Fibroblast of mammary gland (primary cell): ENCODE measurements around the gene CDYL.
A peak's percentile ranks its signal among the peaks of the same experiment; 100 is the strongest.

Source experiments
- DNase-seq: peaks from one replicate; pipeline ENCODE4 v3.0.0-alpha.2; 2010; ENCODE audit warnings: low read depth
- H3K4me3 ChIP-seq: 2 replicates; pipeline ENCODE4 v1.5.1; 2011; ENCODE audit warnings: low read depth, mild to moderate bottlenecking, low read length, moderate library complexity; ENCODE audit not compliant: control insufficient read depth
- CTCF ChIP-seq: conservative IDR thresholded peaks from 2 replicates; pipeline ENCODE4 v1.5.1; 2011; ENCODE audit warnings: low read depth, low read length, inconsistent platforms; ENCODE audit not compliant: control insufficient read depth, insufficient read depth

Gene CDYL

GRCh38 chr6:4973415-4973814 is 197.2 kb downstream of the CDYL start:
- DNase-seq: no peak
- no peak for TF ChIP-seq CTCF
- no peak overlapping the region for H3K4me3 ChIP-seq

- TF ChIP-seq CTCF: no peak
- no peak overlapping the region for H3K4me3 ChIP-seq
- peak; percentile 57 for DNase-seq
Observed at GRCh38 chr6:4973982-4974745, 198.0 kb downstream of the CDYL start.

- H3K4me3 ChIP-seq: no peak overlapping the region
- TF ChIP-seq CTCF: no peak
- no peak for DNase-seq
Observed at GRCh38 chr6:4974962-4975361, 198.8 kb downstream of the CDYL start.

- no peak overlapping the region for H3K4me3 ChIP-seq
- no peak for TF ChIP-seq CTCF
- no peak for DNase-seq
Observed at GRCh38 chr6:4975506-4975905, 199.3 kb downstream of the CDYL start.

GRCh38 chr6:4977468-4977867 is 201.3 kb downstream of the CDYL start:
- no peak overlapping the region for H3K4me3 ChIP-seq
- no peak for TF ChIP-seq CTCF
- no peak for DNase-seq

GRCh38 chr6:4979426-4979825 is 203.2 kb downstream of the CDYL start:
- DNase-seq: no peak
- no peak for TF ChIP-seq CTCF
- H3K4me3 ChIP-seq: no peak overlapping the region
